ENCODE data around the gene POTEH. TPM values are rescaled to one million over a fixed set of nuclear protein-coding genes. Genes with fewer than 3 reads are reported as not detected.
"Not testable (repeated sequence)": the region's sequence is repeated elsewhere in the genome, so short reads cannot be mapped to it uniquely, and the experiment has no call there.

POTEH gene
- total and polyA plus RNA-seq, 2 of the 4 experiments (the other 2 are of a cell fraction), result not detected

GRCh38 chr22:15714125-15714524, 24.3 kb downstream of the POTEH start:
- H4K91ac ChIP-seq (ENCODE audit: insufficient read depth, low read depth, low read length); H3K27ac ChIP-seq (ENCODE audit: insufficient read depth, low read length); CTCF ChIA-PET; H2BK5ac ChIP-seq (ENCODE audit: low read depth, low read length, poor library complexity, severe bottlenecking); H3K9ac ChIP-seq (ENCODE audit: low read depth, low read length); H2AK9ac ChIP-seq (replicated peaks; ENCODE audit: low read depth, low read length, poor library complexity); BruUV-seq (replicated peaks); H2BK15ac ChIP-seq (ENCODE audit: low read depth, low read length); H4K5ac ChIP-seq (ENCODE audit: low read depth, low read length); H3K4ac ChIP-seq (ENCODE audit: low read depth, low read length); ATAC-seq (ENCODE audit: low read depth); H2BK120ac ChIP-seq (ENCODE audit: low read depth, low read length); H3K23ac ChIP-seq (ENCODE audit: low read depth, low read length); H2BK20ac ChIP-seq (ENCODE audit: low read depth, low read length); H3K36me3 ChIP-seq (ENCODE audit: control insufficient read depth, insufficient read depth, low read length); H3K56ac ChIP-seq (ENCODE audit: extremely low read depth, insufficient read depth, low read length); H3K4me2 ChIP-seq (ENCODE audit: low read depth, low read length); in situ Hi-C loops (cut with MboI; ENCODE audit: low sequenced_read_pairs); H3K18ac ChIP-seq (ENCODE audit: low read depth, low read length); H3K9me3 ChIP-seq (ENCODE audit: control insufficient read depth, insufficient read depth, low read length); H2AK5ac ChIP-seq (ENCODE audit: low read depth, low read length); dilution Hi-C loops (cut with HindIII; ENCODE audit: low sequenced_read_pairs, unreplicated experiment); H3K4me3 ChIP-seq (ENCODE audit: insufficient read depth, low read depth, low read length); H3K4me1 ChIP-seq (ENCODE audit: control insufficient read depth, insufficient read depth, low read length); H4K8ac ChIP-seq (ENCODE audit: low read depth in 2 of 2, low read length in 2 of 2); POLR2A ChIA-PET (ENCODE audit: unreplicated experiment); H3K27me3 ChIP-seq (ENCODE audit: control insufficient read depth, insufficient read depth, low read length); H3K79me1 ChIP-seq (ENCODE audit: low read depth in 1 of 2, low read length in 2 of 2); H3K14ac ChIP-seq (replicated peaks; ENCODE audit: low read depth, low read length); DNase-seq; intact Hi-C loops (cut with micrococcal nuclease); H2AFZ ChIP-seq (replicated peaks; ENCODE audit: low read length, poor library complexity); H3K9me1 ChIP-seq (ENCODE audit: insufficient read depth, low read length); H4K20me1 ChIP-seq (ENCODE audit: insufficient read depth, low read length): not testable (repeated sequence)
- no CpG with 5 or more reads among the region's 2 CpGs for whole genome bisulfite sequencing, 2 experiments (ENCODE audit: extremely low coverage in 2 of 2, insufficient read length in 1 of 2)

- H3K56ac ChIP-seq (ENCODE audit: extremely low read depth, insufficient read depth, low read length); H2BK15ac ChIP-seq (ENCODE audit: low read depth, low read length); BruUV-seq (replicated peaks); H2AFZ ChIP-seq (replicated peaks; ENCODE audit: low read length, poor library complexity); H2BK5ac ChIP-seq (ENCODE audit: low read depth, low read length, poor library complexity, severe bottlenecking); H3K14ac ChIP-seq (replicated peaks; ENCODE audit: low read depth, low read length); H3K18ac ChIP-seq (ENCODE audit: low read depth, low read length); H3K9ac ChIP-seq (ENCODE audit: low read depth, low read length); H3K4me3 ChIP-seq (ENCODE audit: insufficient read depth, low read depth, low read length); H3K27ac ChIP-seq (ENCODE audit: insufficient read depth, low read length); H2AK5ac ChIP-seq (ENCODE audit: low read depth, low read length); H4K5ac ChIP-seq (ENCODE audit: low read depth, low read length); H3K9me3 ChIP-seq (ENCODE audit: control insufficient read depth, insufficient read depth, low read length); H2BK120ac ChIP-seq (ENCODE audit: low read depth, low read length); H3K23ac ChIP-seq (ENCODE audit: low read depth, low read length); H4K20me1 ChIP-seq (ENCODE audit: insufficient read depth, low read length); H3K4me1 ChIP-seq (ENCODE audit: control insufficient read depth, insufficient read depth, low read length); H3K4me2 ChIP-seq (ENCODE audit: low read depth, low read length); H2BK20ac ChIP-seq (ENCODE audit: low read depth, low read length); CTCF ChIA-PET; POLR2A ChIA-PET (ENCODE audit: unreplicated experiment); ATAC-seq (ENCODE audit: low read depth); H3K36me3 ChIP-seq (ENCODE audit: control insufficient read depth, insufficient read depth, low read length); H2AK9ac ChIP-seq (replicated peaks; ENCODE audit: low read depth, low read length, poor library complexity); dilution Hi-C loops (cut with HindIII; ENCODE audit: low sequenced_read_pairs, unreplicated experiment); intact Hi-C loops (cut with micrococcal nuclease); H4K8ac ChIP-seq (ENCODE audit: low read depth in 2 of 2, low read length in 2 of 2); DNase-seq; H4K91ac ChIP-seq (ENCODE audit: insufficient read depth, low read depth, low read length); H3K9me1 ChIP-seq (ENCODE audit: insufficient read depth, low read length); H3K79me1 ChIP-seq (ENCODE audit: low read depth in 1 of 2, low read length in 2 of 2); H3K4ac ChIP-seq (ENCODE audit: low read depth, low read length); in situ Hi-C loops (cut with MboI; ENCODE audit: low sequenced_read_pairs); H3K27me3 ChIP-seq (ENCODE audit: control insufficient read depth, insufficient read depth, low read length): not testable (repeated sequence)
- no CpG with 5 or more reads among the region's 18 CpGs for WGBS, 2 experiments (ENCODE audit: extremely low coverage in 2 of 2, insufficient read length in 1 of 2)
Measured at GRCh38 chr22:15721884-15722283, 32.1 kb downstream of the POTEH start.

Measured in IMR-90 (cell line).